ENCODE results near the gene TMEM74B. TPM values are rescaled to one million over a fixed set of nuclear protein-coding genes. Genes with fewer than 3 reads are reported as not detected.

Gene TMEM74B
- total RNA-seq, 4 donors from 2014 or later: 11.6 to 87.6 (median 30.2) TPM

DNA sequence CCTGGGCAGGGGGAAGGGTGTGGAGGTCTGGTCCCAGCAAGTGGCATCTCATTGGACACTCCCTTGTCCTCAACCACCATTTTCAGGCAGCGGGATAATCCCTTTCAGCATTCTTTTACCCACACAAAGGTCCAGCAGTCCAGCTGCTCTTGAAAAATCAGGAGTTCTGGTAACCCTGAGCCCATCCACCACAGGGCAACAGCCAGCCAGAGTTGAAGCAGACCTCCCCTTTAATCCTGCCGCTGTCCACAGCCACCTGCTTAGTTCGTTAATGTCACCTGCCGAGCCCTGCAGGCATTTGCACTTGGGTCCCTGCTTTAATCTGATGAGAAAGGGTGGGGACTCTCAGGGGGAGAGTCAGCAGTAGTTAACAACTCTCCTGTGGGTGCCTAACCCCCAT lies 11.1 kb downstream of the TMEM74B start:
- TF ChIP-seq, protein P1, sequence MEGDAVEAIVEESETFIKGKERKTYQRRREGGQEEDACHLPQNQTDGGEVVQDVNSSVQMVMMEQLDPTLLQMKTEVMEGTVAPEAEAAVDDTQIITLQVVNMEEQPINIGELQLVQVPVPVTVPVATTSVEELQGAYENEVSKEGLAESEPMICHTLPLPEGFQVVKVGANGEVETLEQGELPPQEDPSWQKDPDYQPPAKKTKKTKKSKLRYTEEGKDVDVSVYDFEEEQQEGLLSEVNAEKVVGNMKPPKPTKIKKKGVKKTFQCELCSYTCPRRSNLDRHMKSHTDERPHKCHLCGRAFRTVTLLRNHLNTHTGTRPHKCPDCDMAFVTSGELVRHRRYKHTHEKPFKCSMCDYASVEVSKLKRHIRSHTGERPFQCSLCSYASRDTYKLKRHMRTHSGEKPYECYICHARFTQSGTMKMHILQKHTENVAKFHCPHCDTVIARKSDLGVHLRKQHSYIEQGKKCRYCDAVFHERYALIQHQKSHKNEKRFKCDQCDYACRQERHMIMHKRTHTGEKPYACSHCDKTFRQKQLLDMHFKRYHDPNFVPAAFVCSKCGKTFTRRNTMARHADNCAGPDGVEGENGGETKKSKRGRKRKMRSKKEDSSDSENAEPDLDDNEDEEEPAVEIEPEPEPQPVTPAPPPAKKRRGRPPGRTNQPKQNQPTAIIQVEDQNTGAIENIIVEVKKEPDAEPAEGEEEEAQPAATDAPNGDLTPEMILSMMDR (IDR thresholded peaks at IDR 0.05): no peak
- no peak for TF ChIP-seq POLR2A (IDR thresholded peaks at IDR 0.05)
- no peaks in the 10 kb centered on the region for H3K9me3 ChIP-seq
- no peak overlapping the region for H3K4me3 ChIP-seq
- no peaks in the 10 kb centered on the region for H3K4me1 ChIP-seq
- no peaks in the 10 kb centered on the region for H3K27me3 ChIP-seq
- no peak for DNase-seq
- peaks cover 0 to 51% (median 0%) of the 10 kb centered on the region in 3 donors for H3K36me3 ChIP-seq
- no peak overlapping the region for H3K27ac ChIP-seq

- Histone ChIP-seq H3K27ac (no peak overlapping the region), H3K4me3 (no peak overlapping the region), H3K27me3 (no peaks in the 10 kb centered on the region), H3K4me1 (no peaks in the 10 kb centered on the region), H3K36me3 (peaks cover 0 to 70% (median 0%) of the 10 kb centered on the region in 3 donors), H3K9me3 (no peaks in the 10 kb centered on the region)
- no peak for TF ChIP-seq POLR2A (IDR thresholded peaks at IDR 0.05)
- TF ChIP-seq, protein P1 (IDR thresholded peaks at IDR 0.05): no peak
- DNase-seq: no peak
These were observed 13.2 kb downstream of the TMEM74B start for GRCh38 chr20:1171461-1172093.

GRCh38 chr20:1169224-1169623 lies 15.6 kb downstream of the TMEM74B start:
- Histone ChIP-seq H3K4me1 (no peaks in the 10 kb centered on the region), H3K4me3 (no peak overlapping the region), H3K9me3 (no peaks in the 10 kb centered on the region), H3K27ac (no peak overlapping the region), H3K27me3 (no peaks in the 10 kb centered on the region), H3K36me3 (peaks cover 0 to 83% (median 0%) of the 10 kb centered on the region in 3 donors)
- TF ChIP-seq, protein P1 (IDR thresholded peaks at IDR 0.05): no peak
- no peak for TF ChIP-seq POLR2A (IDR thresholded peaks at IDR 0.05)
- no peak for DNase-seq

DNA sequence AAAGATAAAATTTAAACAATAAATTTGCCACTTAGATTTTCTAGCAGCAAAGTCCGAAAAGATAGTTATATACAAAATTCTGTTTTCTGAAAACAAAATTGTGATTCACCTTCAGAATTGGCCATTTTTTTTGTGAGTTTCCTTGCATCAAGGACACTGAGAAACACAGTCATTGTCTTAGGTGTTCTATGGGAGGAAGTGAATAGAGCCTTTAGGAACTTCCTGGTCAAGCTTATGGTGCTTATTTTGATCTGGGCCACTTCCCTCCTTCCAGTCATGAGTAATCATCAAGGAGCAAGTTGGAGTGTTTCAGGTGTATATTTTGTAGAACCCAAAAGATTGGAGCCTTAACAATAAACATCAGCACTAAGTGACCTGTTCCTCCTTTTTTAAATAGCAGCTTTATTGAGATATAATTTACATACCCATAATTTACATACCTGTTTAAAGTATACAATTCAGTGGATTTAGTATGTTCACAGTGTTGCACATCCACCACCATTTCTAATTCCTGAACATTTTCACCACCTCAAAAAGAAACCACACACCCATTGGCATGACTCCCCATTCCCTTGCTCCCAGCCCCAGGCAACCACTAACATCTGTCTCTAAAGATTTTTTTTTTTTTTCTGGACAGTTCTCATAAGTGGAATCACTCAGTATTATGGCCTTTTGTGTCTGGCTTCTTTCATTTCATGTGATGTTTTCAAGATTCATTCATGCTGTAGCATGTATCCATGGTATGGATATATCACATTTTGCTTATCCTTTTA lies 17.6 kb downstream of the TMEM74B start:
- TF ChIP-seq, protein P1 (IDR thresholded peaks at IDR 0.05): no peak
- no peak for TF ChIP-seq POLR2A (IDR thresholded peaks at IDR 0.05)
- Histone ChIP-seq H3K27ac (no peak overlapping the region), H3K4me3 (no peak overlapping the region), H3K9me3 (no peaks in the 10 kb centered on the region), H3K36me3 (peaks cover 0 to 90% (median 0%) of the 10 kb centered on the region in 3 donors), H3K27me3 (no peaks in the 10 kb centered on the region), H3K4me1 (no peaks in the 10 kb centered on the region)
- no peak for DNase-seq

- no peaks in the 10 kb centered on the region for H3K9me3 ChIP-seq
- H3K27me3 ChIP-seq: no peaks in the 10 kb centered on the region
- H3K4me3 ChIP-seq: no peak overlapping the region
- H3K27ac ChIP-seq: no peak overlapping the region
- peaks cover 0 to 89% (median 0%) of the 10 kb centered on the region in 3 donors for H3K36me3 ChIP-seq
- TF ChIP-seq POLR2A (IDR thresholded peaks at IDR 0.05): no peak
- TF ChIP-seq, protein P1 (IDR thresholded peaks at IDR 0.05): no peak
- no peak for DNase-seq
- no peaks in the 10 kb centered on the region for H3K4me1 ChIP-seq
These were observed 18.8 kb downstream of the TMEM74B start for GRCh38 chr20:1165941-1166340.
